Measurements from ENCODE around the gene KREMEN1. TPM values are rescaled to one million over a fixed set of nuclear protein-coding genes. Genes with fewer than 3 reads are reported as not detected.

The KREMEN1 gene
- total RNA-seq, 2 experiments from 2014 or later: 0.17 to 0.35 TPM

DNA sequence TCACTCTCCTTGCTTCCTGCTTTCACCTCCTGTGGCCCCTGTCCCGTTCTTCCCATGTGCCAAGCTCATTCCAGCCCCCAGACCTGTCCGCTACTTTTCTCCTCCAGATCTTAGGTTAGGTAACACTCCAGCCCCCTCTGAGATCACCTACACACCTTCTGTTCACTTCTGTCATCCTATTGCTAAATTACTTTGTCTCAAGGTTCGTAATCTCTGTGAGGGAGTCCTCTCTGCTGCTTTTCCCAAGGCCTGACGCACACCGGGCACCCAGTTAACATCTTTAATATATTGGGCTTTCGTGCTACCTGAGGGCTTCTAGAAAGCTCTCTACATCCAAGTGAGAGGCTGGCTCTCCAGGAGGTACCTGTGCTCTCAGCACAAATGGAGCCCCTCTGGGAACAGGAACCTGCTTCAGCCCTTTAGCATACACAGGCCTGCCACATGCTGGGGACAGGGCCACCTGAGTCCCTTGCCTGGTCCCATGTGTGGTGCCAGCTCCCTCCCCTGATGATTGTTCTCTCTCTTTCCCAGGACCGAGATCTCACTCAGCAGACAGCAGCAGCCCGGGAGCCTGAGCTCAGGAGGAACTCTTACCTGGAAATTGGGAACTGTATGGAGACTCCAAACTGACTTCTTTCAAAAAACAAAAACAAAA, 19.7 kb upstream of the KREMEN1 start:
- H3K4me1 Mint-ChIP-seq (ENCODE audit: low read depth): no peaks in the 10 kb centered on the region
- no peak overlapping the region for H3K27ac Mint-ChIP-seq
- no peaks in the 10 kb centered on the region for H3K27me3 Mint-ChIP-seq (ENCODE audit: low read depth)
- H3K4me3 Mint-ChIP-seq: no peak overlapping the region
- H3K36me3 Mint-ChIP-seq (ENCODE audit: low read depth): peaks cover 8% of the 10 kb centered on the region
- DNase-seq: no peak
- CTCF ChIA-PET: interaction anchor here (0.7 to 1.1 kb wide), 2 partner anchors 12 to 205 kb away, joined by 3 to 4 read pairs; no protein-coding TSS in a partner anchor
- intact Hi-C loops (cut with micrococcal nuclease): no loop called here
- H3K9me3 Mint-ChIP-seq: no peaks in the 10 kb centered on the region

GRCh38 chr22:29054251-29054767, 18.5 kb upstream of the KREMEN1 start:
- Mint-ChIP-seq H3K4me3 (no peak overlapping the region), H3K27ac (no peak overlapping the region)

GRCh38 chr22:29055192-29055830, 17.5 kb upstream of the KREMEN1 start:
- CTCF ChIA-PET: interaction anchor here (0.6 to 1.2 kb wide), 2 partner anchors 15 to 17 kb away, joined by 4 to 5 read pairs; no protein-coding TSS in a partner anchor
- Mint-ChIP-seq H3K27me3 (ENCODE audit: low read depth) (peaks cover 2% of the 10 kb centered on the region), H3K9me3 (no peaks in the 10 kb centered on the region), H3K27ac (no peak overlapping the region), H3K4me1 (ENCODE audit: low read depth) (no peaks in the 10 kb centered on the region), H3K36me3 (ENCODE audit: low read depth) (no peaks in the 10 kb centered on the region), H3K4me3 (no peak overlapping the region)
- DNase-seq: no peak
- intact Hi-C loops (cut with micrococcal nuclease): no loop called here

More at GRCh38 chr22:29054251-29054767, 18.5 kb upstream of the KREMEN1 start:
- H3K27me3 Mint-ChIP-seq (ENCODE audit: low read depth): no peaks in the 10 kb centered on the region
- H3K4me1 Mint-ChIP-seq (ENCODE audit: low read depth): no peaks in the 10 kb centered on the region
- no peaks in the 10 kb centered on the region for H3K9me3 Mint-ChIP-seq
- CTCF ChIA-PET: interaction anchor here (0.6 to 1.2 kb wide), 3 partner anchors 13 to 173 kb away, joined by 3 to 4 read pairs (median 3); no protein-coding TSS in a partner anchor
- DNase-seq: no peak
- H3K36me3 Mint-ChIP-seq (ENCODE audit: low read depth): peaks cover 2% of the 10 kb centered on the region
- intact Hi-C loops (cut with micrococcal nuclease): no loop called here

DNA sequence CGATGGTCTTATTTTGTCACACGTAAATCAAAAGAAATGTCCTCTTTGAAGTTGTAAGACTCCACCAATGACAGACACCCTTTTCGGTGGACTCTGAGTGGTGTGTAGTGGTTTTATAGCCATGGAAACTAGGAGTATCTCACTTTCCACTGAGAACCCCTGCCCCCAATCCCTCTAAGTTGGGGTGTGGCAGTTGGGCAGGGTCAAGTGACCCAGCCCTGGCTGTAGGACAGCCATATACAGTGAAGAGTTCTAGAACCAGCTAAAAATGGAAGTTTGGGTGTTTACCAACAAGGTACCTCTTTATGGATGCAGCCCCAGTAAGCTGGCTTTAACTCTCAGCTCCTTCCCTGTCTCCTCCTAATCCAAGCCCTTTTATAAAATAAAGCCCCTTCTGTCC, 16.4 kb upstream of the KREMEN1 start:
- intact Hi-C loops (cut with micrococcal nuclease): no loop called here
- CTCF ChIA-PET: interaction anchor here (1.2 kb wide), 1 partner anchor 12 kb away, joined by 3 read pairs; no protein-coding TSS in a partner anchor
- Mint-ChIP-seq H3K9me3 (no peaks in the 10 kb centered on the region), H3K36me3 (ENCODE audit: low read depth) (no peaks in the 10 kb centered on the region), H3K4me3 (no peak overlapping the region), H3K27ac (no peak overlapping the region), H3K27me3 (ENCODE audit: low read depth) (peaks cover 4% of the 10 kb centered on the region), H3K4me1 (ENCODE audit: low read depth) (no peaks in the 10 kb centered on the region)
- DNase-seq: no peak

DNA sequence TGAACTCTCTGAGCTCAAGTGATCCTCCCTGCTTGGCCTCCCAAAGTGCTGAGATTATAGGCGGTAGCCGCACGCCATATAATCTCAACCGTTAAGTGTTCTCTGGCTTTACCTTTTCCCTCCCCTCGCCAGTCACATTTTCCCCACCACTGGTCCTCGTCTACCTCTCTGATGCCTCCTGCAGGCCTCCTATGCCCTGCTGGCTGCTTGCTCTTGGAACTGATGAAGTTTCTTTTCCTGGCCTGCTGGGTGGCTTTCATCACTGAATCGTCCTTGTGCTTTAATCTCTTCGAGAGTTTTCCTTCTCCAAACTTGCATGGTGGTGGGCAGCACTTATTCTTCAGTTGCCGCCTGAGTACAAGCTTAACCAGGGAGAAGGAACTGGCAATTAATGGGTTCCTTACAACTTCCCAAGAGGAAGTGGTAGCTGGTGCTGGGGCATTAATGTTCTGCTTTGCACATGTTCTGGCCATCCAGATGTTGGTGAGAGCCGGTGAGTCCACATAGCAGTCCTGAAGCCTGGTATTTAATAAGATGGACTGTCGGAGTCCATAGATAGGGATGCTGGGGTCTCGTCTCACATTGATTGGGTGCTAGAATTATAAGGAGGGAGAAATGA, 12.5 kb upstream of the KREMEN1 start:
- peaks cover 8% of the 10 kb centered on the region for H3K27me3 Mint-ChIP-seq (ENCODE audit: low read depth)
- no peak overlapping the region for H3K27ac Mint-ChIP-seq
- CTCF ChIA-PET: no interaction called here
- DNase-seq: no peak
- H3K36me3 Mint-ChIP-seq (ENCODE audit: low read depth): no peaks in the 10 kb centered on the region
- no peaks in the 10 kb centered on the region for H3K9me3 Mint-ChIP-seq
- intact Hi-C loops (cut with micrococcal nuclease): no loop called here
- H3K4me3 Mint-ChIP-seq: no peak overlapping the region
- peaks cover 3% of the 10 kb centered on the region for H3K4me1 Mint-ChIP-seq (ENCODE audit: low read depth)

- peaks cover 7% of the 10 kb centered on the region for H3K4me1 Mint-ChIP-seq (ENCODE audit: low read depth)
- H3K9me3 Mint-ChIP-seq: no peaks in the 10 kb centered on the region
- intact Hi-C loops (cut with micrococcal nuclease): no loop called here
- no peak for DNase-seq
- no peak overlapping the region for H3K4me3 Mint-ChIP-seq
- H3K36me3 Mint-ChIP-seq (ENCODE audit: low read depth): no peaks in the 10 kb centered on the region
- CTCF ChIA-PET: no interaction called here
- H3K27me3 Mint-ChIP-seq (ENCODE audit: low read depth): peaks cover 8% of the 10 kb centered on the region
- no peak overlapping the region for H3K27ac Mint-ChIP-seq
Measured at GRCh38 chr22:29060931-29061330, 11.9 kb upstream of the KREMEN1 start.

GRCh38 chr22:29061773-29062172, 11.1 kb upstream of the KREMEN1 start, which contains the start of gene C22orf31:
Gene C22orf31 (minus strand): TSS chr22:29061831. CDS start chr22:29061792, 39 bp downstream.
- peaks cover 8% of the 10 kb centered on the region for H3K27me3 Mint-ChIP-seq (ENCODE audit: low read depth)
- H3K27ac Mint-ChIP-seq: no peak within 1 kb of the TSS
- H3K9me3 Mint-ChIP-seq: no peaks in the 10 kb centered on the region
- CTCF ChIA-PET: interaction anchor here (0.7 kb wide), 1 partner anchor 21 kb away, joined by 3 read pairs; no protein-coding TSS in a partner anchor
- no peaks in the 10 kb centered on the region for H3K36me3 Mint-ChIP-seq (ENCODE audit: low read depth)
- intact Hi-C loops (cut with micrococcal nuclease): no loop called here
- H3K4me3 Mint-ChIP-seq: no peak within 1 kb of the TSS
- peaks cover 13% of the 10 kb centered on the region for H3K4me1 Mint-ChIP-seq (ENCODE audit: low read depth)
- no peak for DNase-seq

DNA sequence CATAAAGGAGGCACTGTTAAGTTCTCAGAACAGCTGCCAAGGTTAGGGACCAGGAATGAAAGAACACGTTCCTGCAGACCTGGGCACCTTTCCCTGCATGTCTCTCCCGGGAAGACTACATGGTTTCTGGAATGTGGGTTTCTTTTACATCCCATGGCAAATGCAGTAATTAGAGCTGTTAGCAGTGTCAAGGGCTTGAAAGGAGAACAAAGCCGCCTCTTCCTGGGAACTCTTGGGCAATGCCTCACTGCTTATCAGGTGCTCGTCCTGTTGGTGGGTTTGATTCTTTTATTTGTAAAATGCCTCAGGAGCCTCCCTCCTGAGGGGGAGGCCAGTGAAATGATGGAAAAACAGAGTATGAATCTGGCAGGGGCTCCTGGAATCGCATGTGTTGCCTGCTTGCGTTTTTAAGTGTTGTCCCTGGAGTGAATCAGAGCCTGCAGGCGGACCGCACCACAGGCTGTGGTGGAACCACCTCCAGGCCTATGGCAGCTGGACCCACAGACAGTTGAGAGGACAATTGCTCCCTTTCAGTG, 10.5 kb upstream of the KREMEN1 start:
- Mint-ChIP-seq H3K9me3 (no peaks in the 10 kb centered on the region), H3K27me3 (ENCODE audit: low read depth) (peaks cover 8% of the 10 kb centered on the region), H3K27ac (no peak overlapping the region), H3K4me1 (ENCODE audit: low read depth) (peaks cover 14% of the 10 kb centered on the region), H3K4me3 (no peak overlapping the region), H3K36me3 (ENCODE audit: low read depth) (no peaks in the 10 kb centered on the region)
- DNase-seq: no peak
- CTCF ChIA-PET: interaction anchor here (0.7 kb wide), 1 partner anchor 21 kb away, joined by 3 read pairs; no protein-coding TSS in a partner anchor
- intact Hi-C loops (cut with micrococcal nuclease): no loop called here

DNA sequence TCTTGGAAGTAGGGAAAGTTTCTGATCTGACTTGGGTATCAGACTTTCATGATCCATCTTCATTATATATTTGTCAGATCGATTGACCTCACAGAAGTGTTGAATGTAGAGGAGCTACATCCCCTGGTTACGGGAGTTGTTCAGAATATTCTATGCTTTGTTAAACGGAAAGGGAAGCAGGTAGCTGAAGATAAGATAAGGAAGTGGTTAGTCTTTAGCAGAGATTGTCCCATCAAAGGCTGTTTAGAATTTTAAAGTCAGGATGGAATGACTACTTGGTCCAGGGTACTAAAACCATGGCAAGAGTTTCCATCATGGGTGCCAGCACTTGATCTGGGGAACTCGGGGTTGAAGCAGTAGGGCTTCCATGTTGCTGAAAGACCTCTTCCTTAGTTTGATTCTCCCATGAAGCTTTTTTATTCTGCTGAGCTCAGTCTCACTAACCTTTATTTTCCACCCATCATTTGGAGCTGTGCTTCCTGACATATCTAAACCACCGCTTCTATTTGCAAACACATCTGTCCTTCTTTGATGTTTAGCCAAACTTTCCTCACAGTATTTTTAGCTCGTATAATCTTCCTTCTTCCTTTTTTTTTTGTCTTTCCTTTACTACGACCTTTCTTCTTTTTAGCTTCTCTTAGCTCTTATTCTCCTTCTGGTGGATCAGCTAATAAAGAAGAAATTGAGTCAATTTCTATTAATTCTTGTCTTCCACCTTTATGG, 7.2 kb upstream of the KREMEN1 start:
- H3K27ac Mint-ChIP-seq: no peak overlapping the region
- H3K4me1 Mint-ChIP-seq (ENCODE audit: low read depth): peaks cover 14% of the 10 kb centered on the region
- CTCF ChIA-PET: interaction anchor here (0.6 to 0.7 kb wide), 2 partner anchors 103 to 279 kb away, joined by 4 read pairs; no protein-coding TSS in a partner anchor

DNA sequence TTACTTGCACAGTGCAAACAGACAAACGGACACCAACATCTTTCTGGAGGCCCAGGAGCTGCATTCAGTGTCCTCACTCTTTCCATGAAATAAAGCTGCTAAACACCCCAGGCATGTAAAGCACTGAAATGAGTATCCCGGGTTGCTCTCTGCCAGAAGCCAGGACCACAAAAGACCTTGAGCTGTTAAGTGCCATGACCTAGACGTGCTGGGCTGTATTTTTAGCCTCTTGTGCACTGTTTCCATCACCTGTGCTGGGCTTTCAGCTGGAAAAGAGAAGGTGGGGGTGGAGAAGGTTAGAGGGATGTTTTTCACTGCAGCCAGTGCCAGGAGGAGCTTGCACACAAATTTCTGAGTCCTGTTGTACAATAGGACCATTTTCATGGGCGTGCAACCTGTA, 3.4 kb upstream of the KREMEN1 start:
- DNase-seq: no peak
- peaks cover 34% of the 10 kb centered on the region for H3K4me1 Mint-ChIP-seq (ENCODE audit: low read depth)
- no peaks in the 10 kb centered on the region for H3K36me3 Mint-ChIP-seq (ENCODE audit: low read depth)
- H3K4me3 Mint-ChIP-seq: no peak overlapping the region
- peaks cover 35% of the 10 kb centered on the region for H3K27me3 Mint-ChIP-seq (ENCODE audit: low read depth)
- no peaks in the 10 kb centered on the region for H3K9me3 Mint-ChIP-seq
- no peak overlapping the region for H3K27ac Mint-ChIP-seq
- CTCF ChIA-PET: no interaction called here
- intact Hi-C loops (cut with micrococcal nuclease): no loop called here

More for the DNA sequence above, 7.2 kb upstream of the KREMEN1 start:
- no peak overlapping the region for H3K4me3 Mint-ChIP-seq
- H3K9me3 Mint-ChIP-seq: no peaks in the 10 kb centered on the region
- intact Hi-C loops (cut with micrococcal nuclease): no loop called here
- no peak for DNase-seq
- peaks cover 19% of the 10 kb centered on the region for H3K27me3 Mint-ChIP-seq (ENCODE audit: low read depth)
- H3K36me3 Mint-ChIP-seq (ENCODE audit: low read depth): no peaks in the 10 kb centered on the region

GRCh38 chr22:29070490-29070889, 2.3 kb upstream of the KREMEN1 start:
- CTCF ChIA-PET: no interaction called here
- peaks cover 30% of the 10 kb centered on the region for H3K4me1 Mint-ChIP-seq (ENCODE audit: low read depth)
- DNase-seq: no peak
- no peaks in the 10 kb centered on the region for H3K36me3 Mint-ChIP-seq (ENCODE audit: low read depth)
- H3K27me3 Mint-ChIP-seq (ENCODE audit: low read depth): peaks cover 44% of the 10 kb centered on the region
- H3K4me3 Mint-ChIP-seq: peak overlapping the region; percentile 68
- no peak overlapping the region for H3K27ac Mint-ChIP-seq
- intact Hi-C loops (cut with micrococcal nuclease): loop anchor here (10.0 kb wide), 1 partner anchor 84 kb away; no protein-coding TSS in a partner anchor
- H3K9me3 Mint-ChIP-seq: no peaks in the 10 kb centered on the region

Data from activated naive CD4-positive, alpha-beta T cell treated with anti-CD3 and anti-CD28 coated beads for 36 hours (primary cell).